ENCODE data around the gene PREX1. TPM values are rescaled to one million over a fixed set of nuclear protein-coding genes. Genes with fewer than 3 reads are reported as not detected.

The PREX1 gene
- polyA plus RNA-seq, 1 of the 3 experiments (the other 2 are of a cell fraction) = 5.3 TPM

GRCh38 chr20:48808382-48809034 is 19.3 kb downstream of the PREX1 start:
- no peaks in the 10 kb centered on the region for H3F3A ChIP-seq (replicated peaks; ENCODE audit: insufficient read depth)
- no peaks in the 10 kb centered on the region for H3K79me2 ChIP-seq (ENCODE audit: insufficient read depth)
- no peak overlapping the region for H2AFZ ChIP-seq (ENCODE audit: low read depth)
- H3K9me3 ChIP-seq = no peaks in the 10 kb centered on the region
- H3K27me3 ChIP-seq (ENCODE audit: insufficient read depth) = no peaks in the 10 kb centered on the region
- no peaks in the 10 kb centered on the region for H3K36me3 ChIP-seq (replicated peaks in 1 of 2; ENCODE audit: control insufficient read depth in 1 of 2, insufficient read depth in 2 of 2, low read length in 1 of 2)
- no peaks in the 10 kb centered on the region for H4K20me1 ChIP-seq (ENCODE audit: insufficient read depth)
- no peaks in the 10 kb centered on the region for H3K9me2 ChIP-seq
- H3K27ac ChIP-seq (ENCODE audit: low read depth in 2 of 2, low read length in 1 of 2) = no peak overlapping the region
- no peak overlapping the region for H3K4me3 ChIP-seq (ENCODE audit: low read depth in 2 of 2, low read length in 1 of 2)
- no peak for TF ChIP-seq RCOR1 (IDR thresholded peaks at IDR 0.05; ENCODE audit: low read length)
- no peak for TF ChIP-seq EP300 (IDR thresholded peaks at IDR 0.05; ENCODE audit: borderline replicate concordance in 1 of 2, low read depth in 1 of 2, low read length in 1 of 2)
- TF ChIP-seq TAF1 (IDR thresholded peaks at IDR 0.05; ENCODE audit: borderline replicate concordance, low read depth, low read length) = no peak
- TF ChIP-seq EZH2phosphoT487 (IDR thresholded peaks at IDR 0.05; ENCODE audit: borderline replicate concordance, low read depth) = no peak
- no peak for TF ChIP-seq RFX5 (IDR thresholded peaks at IDR 0.05; ENCODE audit: low read length)
- no peak for TF ChIP-seq RAD21 (IDR thresholded peaks at IDR 0.05; ENCODE audit: low read length)
- no peak for TF ChIP-seq CHD2 (IDR thresholded peaks at IDR 0.05; ENCODE audit: low read length, partially characterized antibody)
- TF ChIP-seq SMC3 (IDR thresholded peaks at IDR 0.05; ENCODE audit: low read depth, low read length) = no peak
- no peak for TF ChIP-seq PBX3 (IDR thresholded peaks at IDR 0.05)
- no peak for TF ChIP-seq FOXM1 (IDR thresholded peaks at IDR 0.05; ENCODE audit: low read depth)
- no peak for TF ChIP-seq FOXJ3 (CRISPR knock-in tag; IDR thresholded peaks at IDR 0.05)
- no peak for TF ChIP-seq RXRA (IDR thresholded peaks at IDR 0.05; ENCODE audit: borderline replicate concordance, low read depth)
- TF ChIP-seq TCF12 (IDR thresholded peaks at IDR 0.05) = no peak
- TF ChIP-seq IRF3 (IDR thresholded peaks at IDR 0.05; ENCODE audit: low read depth, low read length) = no peak
- TF ChIP-seq NFIC (IDR thresholded peaks at IDR 0.05; ENCODE audit: borderline replicate concordance) = no peak
- TF ChIP-seq NRF1 (IDR thresholded peaks at IDR 0.05; ENCODE audit: low read depth, low read length) = no peak
- no peak for TF ChIP-seq ZBTB33 (IDR thresholded peaks at IDR 0.05; ENCODE audit: borderline replicate concordance, low read depth)
- H3K4me1 ChIP-seq (ENCODE audit: control insufficient read depth in 1 of 2, insufficient read depth in 2 of 2, low read depth in 1 of 2, low read length in 1 of 2) = no peaks in the 10 kb centered on the region
- DNase-seq = no peak
- CTCF ChIA-PET = interaction anchor here (1.3 to 2.3 kb wide), 2 partner anchors 13 to 150 kb away, joined by 8 to 9 read pairs; no protein-coding TSS in a partner anchor
- POLR2A ChIA-PET = no interaction called here
- no peak overlapping the region for H3K4me2 ChIP-seq
- H3K9ac ChIP-seq = no peak overlapping the region
- WGBS (ENCODE audit: low lambda C conversion rate) = 86% methylated on average over 7 of the region's 10 CpGs
